Activated naive CD4-positive, alpha-beta T cell (primary cell): ENCODE data around the gene ATXN2.
"Not testable (repeated sequence)": the region's sequence is repeated elsewhere in the genome, so short reads cannot be mapped to it uniquely, and the experiment has no call there.

Experiments
- DNase-seq, 4 experiments: peaks; one replicate each; lab custom pipeline; 2025; lab: John Stamatoyannopoulos, UW

The ATXN2 gene

DNA sequence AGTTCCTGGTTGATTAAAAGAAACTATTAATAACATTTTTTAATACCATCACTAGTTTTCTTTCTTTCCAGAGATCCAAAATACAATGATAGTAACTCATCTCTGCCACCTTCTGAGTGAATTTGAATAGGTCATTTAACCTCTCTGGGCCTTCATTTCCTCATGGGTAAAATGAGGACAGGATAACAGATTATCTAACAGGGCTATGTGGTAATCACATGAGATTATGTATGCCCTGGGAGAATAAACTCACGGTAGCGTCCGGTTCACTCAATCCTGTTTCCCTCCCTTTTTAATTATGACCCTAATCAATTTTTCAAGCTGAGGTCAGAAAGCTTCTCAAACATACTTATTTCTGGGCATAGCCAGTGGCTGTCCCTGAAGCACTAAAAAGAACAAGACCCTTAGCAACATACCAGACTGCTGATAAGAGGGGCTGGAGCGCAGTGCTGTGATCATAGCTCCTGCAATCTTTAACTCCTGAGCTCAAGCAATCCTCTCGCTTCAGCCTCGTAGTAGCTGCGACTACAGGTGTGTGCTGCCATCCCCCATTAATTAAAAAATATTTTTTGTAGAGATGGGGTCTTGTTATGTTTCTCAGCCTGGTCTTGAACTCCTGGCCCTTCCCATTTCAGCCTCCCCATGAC lies 24.2 kb downstream of the ATXN2 start:
- DNase-seq, result no peak

DNA sequence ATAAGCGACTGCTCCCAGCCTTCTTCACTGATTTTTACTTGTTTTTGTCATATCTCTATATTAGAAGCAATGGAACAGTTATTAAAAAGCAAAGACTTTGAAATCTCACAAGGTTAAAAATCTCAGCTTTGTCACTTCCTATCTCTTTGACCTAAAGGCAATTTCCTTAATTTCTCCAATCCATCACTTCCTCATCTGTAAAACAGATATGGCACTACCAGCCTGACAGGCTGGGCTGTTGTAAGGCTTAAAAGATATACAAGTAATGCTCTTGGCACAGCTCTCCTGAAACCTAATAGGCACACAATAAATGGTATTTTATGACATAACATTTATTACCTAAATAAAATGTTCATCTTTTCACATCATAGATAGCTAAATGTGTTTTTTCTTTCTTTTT lies 25.6 kb downstream of the ATXN2 start:
- no peak for DNase-seq

DNA sequence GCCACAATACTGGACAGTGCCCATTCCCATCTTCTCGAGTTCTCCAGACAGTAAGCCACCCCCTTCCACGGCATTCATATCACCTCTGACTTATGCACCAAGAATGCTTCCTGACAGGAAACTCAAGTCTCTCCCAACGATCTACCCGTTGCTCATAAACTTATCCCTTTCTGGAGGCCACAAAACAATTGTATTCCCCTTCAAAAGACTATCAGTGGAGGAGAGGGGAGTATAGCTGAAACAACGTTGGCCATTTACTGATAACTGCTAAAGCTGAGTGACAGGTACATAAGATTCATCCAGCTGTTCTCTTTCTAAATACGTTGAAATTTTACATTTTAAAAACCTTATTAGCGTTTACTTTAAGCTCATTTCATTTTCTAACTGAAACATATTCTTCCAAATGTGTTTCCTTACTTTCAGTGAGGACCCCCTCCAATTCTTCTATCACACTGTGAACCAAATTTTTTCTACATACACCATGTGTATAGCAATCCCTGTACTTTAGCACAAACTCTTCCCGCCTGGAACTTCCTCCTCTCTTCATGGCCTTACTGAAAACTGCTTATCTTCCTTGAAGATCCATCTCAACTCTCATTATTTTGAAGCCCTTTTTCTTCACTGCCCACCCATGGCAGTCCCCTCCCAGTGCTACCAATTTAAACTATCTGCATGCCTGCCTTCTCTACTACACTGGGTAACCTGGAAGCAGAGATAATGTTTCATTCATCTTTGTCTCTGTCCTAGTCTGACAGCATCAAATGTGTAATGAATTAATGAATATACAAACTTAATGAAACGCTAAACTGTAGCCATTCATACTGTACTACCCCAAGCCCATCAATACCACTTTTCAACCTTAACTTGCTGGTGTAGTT lies 28.8 kb downstream of the ATXN2 start:
- DNase-seq, result no peak

DNA sequence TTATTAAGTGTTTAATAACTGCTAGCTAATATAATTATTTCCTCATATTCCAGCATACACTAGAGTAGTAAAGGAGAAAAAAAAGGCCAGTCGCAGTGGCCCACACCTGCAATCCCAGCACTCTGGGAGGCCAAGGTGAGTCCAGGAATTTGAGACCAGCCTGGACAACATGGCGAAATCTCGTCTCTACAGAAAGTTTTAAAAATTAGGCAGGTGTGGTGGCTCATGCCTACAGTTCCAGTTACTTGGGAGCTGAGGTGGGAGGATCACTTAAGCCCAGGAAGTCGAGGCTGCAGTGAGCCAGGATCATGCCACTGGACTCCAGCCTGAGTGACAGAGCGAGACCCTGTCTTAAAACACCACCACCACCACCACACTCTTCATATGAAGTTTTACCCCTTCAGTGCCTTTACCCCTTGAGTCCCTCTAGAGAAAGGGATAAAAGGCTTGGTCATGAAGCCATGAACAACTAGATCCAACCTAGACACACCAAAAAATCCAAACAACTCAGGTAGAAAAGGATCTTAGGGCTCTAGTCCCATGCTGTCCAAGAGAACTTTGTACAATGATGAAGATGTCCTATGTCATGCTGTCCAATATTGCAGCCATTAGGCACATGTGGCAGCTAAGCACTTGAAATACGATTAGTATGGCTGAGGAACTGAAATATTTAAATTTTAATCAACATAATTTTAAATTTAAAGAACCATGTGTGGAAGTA lies 29.6 kb downstream of the ATXN2 start:
- no peak for DNase-seq

DNA sequence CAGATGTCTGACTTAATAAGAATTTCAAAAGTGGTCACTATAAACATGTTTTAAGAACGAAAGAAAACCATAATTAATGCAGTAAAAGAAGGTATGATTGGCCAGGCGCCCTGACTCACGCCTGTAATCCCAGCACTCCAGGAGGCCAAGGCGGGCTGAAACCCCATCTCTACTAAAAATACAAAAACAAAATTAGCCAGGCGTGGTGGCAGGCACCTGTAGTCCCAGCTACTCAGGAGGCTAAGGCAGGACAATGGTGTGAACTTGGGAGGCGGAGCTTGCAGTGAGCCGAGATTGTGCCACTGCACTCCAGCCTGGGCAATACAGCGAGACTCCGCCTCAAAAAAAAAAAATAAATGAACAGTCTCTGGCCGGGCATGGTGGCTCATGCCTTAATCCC lies 38.3 kb downstream of the ATXN2 start:
- not testable (repeated sequence) for DNase-seq

DNA sequence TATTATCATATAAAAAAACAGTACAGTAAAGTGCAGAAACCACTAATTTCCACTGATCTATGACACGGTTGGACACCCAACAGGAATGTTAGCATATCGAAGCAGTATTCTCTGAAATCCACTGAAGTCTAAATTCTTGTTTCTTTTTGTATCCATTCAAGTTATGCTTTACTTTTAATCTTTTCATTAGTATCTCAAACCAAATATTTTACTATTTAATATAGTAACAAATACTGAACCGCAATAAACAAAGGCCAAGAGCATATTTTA lies 41.1 kb downstream of the ATXN2 start:
- no peak for DNase-seq

DNA sequence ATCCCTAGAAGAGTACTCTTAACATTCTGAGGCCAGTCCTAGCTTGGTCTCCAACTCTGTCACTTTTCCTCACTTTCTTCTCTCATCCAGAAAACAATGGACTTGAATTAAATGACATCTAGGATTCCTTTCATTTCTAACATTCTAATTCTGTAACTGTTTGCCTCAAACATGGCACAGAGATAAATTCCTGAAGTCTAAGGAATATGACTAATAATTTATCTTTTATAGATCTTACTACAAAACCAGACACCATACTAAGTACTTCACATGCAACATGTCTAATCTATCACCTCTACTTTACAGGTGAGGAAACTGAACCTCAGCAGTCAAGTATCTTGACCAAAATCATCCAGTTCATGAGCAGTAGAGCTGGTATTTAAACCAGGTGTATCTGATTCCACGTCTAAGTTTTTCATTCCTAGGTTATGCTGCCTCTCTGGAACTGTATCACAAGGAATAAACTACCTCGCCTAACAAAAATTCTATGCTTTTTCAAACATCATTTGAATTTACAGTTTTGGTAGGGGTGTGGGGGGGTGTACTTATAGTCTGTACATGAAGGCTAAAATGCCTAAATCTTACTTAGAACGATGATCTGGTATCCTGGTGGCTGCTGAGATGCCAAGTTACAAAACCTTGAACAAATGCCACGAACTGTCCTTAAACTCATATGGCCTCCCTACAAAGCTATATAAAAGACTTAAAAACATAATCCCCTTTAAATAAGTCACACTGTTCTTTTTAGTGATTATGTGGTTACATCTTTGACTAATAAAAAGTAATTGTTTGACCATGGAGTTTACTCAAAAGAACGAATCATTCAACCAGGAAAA lies 41.6 kb downstream of the ATXN2 start:
- no peak for DNase-seq

DNA sequence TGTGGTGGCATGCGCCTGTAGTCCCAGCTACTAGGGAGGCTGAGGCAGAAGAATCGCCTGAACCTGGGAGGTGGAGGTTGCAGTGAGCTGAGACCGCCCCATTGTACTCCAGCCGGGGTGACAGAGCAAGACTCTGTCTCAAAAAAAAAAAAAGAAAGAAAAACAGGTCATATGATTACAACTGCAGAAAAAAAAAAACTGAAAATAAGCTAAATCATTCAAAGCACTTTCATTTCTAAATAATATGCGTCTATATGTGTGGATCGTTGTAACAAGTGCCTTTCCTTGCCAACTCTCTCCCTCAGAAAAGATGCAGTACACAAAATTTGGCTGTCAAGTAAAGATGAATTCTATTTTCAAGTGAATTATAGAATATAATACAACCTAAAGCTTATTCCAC lies 42.4 kb downstream of the ATXN2 start:
- no peak for DNase-seq

DNA sequence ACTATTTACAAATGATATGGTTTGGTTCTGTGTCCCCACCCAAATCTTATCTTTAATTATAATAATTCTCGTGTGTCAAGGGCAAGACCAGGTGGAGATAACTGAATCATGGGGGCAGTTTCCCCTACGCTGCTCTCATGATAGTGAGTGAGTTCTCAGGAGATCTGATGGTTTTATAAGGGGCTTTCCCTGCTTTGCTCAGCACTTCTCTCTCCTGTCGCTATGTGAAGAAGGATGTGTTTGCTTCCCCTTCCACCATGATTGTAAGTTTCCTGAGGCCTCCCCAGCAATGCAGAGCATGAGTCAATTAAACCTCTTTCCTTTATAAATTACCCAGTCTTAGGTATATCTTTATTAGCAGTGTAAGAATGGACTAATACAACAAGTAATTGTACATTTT lies 43.8 kb downstream of the ATXN2 start:
- DNase-seq, result not testable (repeated sequence)

DNA sequence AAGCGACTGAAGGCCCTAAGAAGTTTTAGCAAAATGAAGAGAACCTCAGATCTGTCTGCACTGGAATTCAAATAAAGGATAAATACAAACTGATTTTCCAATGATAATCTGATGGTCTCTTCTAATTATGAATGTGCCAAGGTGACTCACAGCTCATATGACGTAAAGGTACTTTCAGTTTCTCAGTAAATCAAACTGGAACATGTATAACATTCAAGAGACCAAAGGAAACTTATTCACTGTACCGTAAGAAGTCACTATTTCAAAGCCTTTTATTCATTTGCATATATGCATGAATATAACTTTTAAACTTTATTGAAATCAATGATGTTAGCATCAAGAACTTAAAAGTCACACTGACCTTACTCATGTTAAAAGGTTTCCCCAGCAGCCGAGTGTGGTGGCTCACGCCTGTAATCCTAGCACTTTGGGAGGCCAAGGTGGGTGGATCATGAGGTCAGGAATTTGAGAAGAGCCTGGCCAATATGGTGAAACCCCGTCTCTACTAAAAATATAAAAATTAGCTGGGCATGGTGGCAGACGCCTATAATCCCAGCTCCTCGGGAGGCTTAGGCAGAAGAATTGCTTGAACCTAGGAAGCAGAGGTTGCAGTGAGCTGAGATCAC lies 52.2 kb downstream of the ATXN2 start:
- DNase-seq, result no peak

DNA sequence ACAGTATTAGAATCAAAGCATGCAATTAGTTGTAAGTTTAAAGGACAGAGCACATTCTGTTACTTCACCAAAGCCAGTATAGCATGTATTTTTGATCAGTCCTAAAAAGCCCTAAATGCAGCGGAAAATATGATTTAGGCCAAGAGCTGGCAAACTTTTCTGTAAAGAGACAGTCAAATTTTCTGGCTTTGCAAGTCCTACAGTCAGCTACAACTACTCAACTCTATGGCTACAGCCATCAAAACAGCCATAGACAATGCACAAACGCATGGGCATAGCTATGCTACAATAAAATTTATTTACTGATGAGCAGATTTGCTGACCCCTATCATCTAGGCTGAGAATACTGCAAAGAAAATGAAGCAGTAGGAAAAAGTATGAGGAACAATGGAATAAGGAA lies 52.9 kb downstream of the ATXN2 start:
- no peak for DNase-seq

DNA sequence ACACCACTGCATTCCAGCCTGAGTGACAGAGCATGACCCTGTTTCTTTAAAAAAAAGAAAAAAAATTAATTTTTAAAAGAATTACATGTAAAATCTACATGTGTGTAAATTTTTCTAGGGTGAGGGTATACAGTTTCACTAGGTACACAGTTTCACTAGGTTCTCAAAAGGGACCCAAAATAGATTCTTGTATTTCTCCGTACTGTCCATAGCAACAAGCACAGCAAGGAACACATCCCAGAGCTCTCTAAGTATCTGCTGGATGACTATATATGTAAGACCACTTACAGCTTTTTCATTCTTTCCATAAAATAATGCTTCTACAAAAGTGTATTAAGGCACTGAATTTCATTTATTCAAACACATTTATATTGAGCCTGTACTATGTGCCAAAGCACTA lies 55.1 kb downstream of the ATXN2 start:
- no peak for DNase-seq

DNA sequence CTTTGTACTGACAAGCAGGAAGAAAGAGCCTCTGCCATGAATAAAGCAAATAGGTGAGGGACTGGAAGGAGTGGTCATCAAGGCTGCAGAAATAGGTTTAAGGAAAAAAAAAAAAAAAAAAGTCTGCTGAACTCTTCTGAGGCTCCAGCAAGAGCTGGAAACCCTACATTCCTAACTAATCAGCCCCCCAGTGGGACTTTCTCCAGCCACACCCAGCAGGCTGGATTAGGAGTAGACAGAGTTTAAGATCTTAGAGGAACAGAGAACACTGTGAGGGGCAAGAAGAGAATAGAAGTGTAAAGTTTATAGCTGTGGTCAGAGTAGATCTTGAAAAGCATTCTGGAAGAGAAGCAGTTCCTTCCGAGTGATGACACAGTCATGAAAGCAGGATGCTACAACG lies 66.4 kb downstream of the ATXN2 start:
- DNase-seq, result no peak

DNA sequence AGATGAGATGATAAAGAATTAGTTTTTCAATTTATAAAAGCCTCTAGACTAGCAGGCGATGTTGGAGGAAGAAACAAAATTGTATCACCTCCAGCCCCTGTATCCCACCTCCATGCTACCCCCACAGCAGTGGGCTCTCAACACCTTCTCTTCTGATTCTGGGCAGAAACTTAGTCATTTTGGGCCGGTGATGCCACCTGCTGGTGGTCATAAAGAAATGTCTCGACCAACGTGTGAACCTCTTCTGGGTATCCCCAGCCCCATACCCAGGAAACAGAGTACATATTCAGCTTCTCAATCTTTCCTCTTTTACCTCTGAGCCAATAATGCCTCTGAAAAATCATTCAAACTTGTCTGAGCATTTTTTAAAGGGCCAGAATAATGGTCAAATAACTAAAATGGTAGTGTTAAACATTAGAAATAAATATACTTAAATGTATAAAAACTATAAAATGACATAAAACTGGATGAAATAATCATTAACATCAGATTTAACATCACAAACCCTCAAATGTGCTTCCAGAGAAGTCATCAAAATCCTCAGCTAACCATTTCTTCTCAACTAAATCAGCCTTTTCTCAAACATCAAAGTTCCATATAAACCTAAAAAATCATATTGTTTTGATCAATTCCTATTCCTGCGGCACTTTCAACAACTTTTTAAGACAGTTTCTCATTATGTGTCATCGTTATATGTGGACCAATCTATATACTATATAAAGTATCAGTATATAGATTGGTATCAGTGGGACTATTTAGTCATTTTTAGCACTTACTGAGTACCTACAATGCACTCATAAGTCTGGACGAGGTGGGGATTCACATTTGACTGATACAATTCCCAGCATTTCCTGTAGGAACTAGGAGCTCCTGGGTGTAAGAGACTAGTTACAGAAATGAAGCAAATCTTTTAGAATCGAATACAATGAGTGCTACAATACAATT lies 69.4 kb downstream of the ATXN2 start:
- DNase-seq, result peak in 3 of 4 experiments; percentile 8 to 24 (median 24)

DNA sequence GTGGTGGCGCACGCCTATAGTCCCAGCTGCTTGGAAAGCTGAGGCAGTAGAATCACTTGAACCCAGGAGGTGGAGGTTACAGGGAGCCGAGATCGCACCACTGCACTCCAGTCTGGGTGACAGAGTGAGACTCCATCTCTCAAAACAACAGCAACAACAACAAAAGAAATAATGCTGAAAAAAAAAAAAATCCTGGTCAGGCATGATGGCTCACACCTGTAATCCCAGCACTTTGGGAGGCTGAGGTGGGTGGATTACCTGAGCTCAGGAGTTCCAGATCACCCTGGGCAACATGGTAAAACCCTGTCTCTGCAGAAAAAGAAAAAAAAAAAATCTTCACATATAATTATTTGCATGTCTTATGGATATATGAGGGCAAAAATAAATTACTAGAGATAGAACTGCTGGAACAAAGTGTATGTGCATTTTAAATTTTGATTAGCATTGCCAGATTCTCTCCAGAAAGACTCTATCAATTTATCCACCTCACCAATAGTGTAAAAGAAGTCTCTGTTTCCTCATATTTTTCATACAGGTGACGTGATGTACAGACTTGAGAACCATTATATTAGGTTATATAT lies 75.4 kb downstream of the ATXN2 start:
- no peak for DNase-seq

DNA sequence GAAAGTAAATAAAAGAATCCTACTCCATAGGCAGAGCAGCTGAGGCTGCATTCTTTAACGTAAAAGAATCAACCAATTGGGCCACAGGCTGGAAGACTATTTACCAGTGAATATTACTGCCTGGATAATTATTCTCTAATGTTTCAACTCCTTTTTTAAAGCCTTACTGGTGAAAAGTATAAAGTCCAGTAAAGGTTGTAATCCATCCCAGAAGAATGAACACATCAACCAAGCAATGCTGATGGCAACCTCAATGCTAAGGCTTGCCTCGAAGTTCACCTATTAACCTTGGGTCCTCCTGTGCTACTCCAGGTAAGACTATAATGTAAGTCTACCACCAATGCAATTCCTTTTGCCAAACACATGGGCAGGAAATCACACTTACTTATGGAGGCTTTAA lies 77.3 kb downstream of the ATXN2 start:
- no peak for DNase-seq

DNA sequence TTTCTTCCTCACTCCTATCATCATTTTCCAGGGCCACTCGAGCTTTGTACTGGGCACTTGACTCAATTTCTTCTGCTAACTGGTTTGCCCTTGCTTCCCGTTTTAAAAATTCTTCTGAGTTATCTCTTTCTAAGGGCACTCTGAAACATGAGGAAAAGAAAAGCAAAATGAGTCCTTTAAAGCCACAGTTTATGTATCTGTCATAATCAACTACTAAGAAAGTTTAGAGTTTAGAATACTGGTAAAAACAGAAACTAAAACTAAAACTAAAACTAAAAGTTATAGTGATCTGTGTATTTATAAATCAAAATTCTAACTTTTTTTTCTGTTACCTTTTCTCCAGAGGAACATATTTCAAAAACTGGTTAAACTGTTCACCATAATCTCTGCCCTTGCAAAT lies 79.2 kb downstream of the ATXN2 start:
- no peak for DNase-seq

DNA sequence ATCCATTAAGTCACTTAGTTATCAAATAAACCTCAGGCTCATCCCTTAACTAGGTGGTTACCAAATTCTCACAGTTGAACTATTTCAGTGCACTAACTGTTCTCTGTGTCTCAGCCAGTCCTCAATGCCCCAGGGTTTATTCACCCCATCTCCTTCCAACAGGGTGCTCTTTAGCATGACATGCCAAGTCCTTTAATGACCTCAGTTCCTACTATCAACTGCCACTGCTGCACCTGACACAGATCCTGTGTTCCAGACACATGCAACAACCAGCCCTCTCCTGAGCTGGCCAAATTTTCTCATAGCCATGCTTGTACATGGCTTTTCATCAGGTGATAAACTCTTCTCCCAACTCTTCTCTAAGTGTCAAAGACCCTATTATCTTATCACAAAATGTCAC lies 80.0 kb downstream of the ATXN2 start:
- no peak for DNase-seq

DNA sequence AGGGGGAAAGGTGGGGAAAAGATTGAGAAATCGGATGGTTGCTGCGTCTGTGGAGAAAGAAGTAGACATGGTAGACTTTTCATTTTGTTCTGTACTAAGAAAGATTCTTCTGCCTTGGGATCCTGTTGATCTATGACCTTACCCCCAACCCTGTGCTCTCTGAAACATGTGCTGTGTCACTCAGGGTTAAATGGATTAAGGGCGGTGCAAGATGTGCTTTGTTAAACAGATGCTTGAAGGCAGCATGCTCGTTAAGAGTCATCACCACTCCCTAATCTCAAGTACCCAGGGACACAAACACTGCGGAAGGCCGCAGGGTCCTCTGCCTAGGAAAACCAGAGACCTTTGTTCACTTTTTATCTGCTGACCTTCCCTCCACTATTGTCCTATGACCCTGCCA lies 91.4 kb downstream of the ATXN2 start:
- not testable (repeated sequence) for DNase-seq

DNA sequence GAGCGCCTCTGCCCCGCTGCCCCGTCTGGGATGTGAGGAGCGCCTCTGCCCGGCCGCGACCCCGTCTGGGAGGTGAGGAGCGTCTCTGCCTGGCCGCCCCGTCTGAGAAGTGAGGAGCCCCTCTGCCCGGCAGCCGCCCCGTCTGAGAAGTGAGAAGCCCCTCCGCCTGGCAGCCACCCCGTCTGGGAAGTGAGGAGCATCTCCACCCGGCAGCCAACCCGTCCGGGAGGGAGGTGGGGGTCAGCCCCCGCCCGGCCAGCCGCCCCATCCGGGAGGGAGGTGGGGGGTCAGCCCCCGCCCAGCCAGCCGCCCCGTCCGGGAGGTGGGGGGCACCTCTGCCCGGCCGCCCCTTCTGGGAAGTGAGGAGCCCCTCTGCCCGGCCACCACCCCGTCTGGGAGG lies 91.9 kb downstream of the ATXN2 start:
- DNase-seq, result not testable (repeated sequence)
